ENCODE measurements around the gene ROBO3. TPM values are rescaled to one million over a fixed set of nuclear protein-coding genes. Genes with fewer than 3 reads are reported as not detected.

Gene ROBO3
- total and polyA plus RNA-seq, 2 donors (not counting 3 experiments of a cell fraction or from before 2014, with no cell fraction given) = 27.1 to 65.4 TPM

DNA sequence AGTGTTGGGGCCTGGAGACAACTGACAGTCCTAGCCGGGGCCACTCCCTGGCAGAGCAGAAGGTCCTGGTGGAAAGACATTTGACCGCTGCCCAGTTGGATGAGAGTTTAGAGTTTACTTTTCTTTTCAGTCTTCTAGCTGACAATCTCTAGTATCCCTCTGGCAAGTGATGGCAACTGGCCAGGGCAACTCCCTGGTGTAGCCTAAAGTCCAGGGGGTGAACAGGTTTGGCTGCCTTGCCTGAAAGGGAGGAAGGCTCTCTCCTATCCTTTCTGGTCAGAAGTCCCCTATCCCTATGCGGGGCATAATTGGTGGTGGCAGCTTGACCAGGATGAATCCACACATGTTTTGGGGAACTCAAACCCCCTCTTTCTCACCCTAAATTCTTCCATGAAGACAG lies 48.2 kb upstream of the ROBO3 start:
- Histone ChIP-seq H3K79me2 (ENCODE audit: control insufficient read depth, insufficient read depth, low read length) (no peaks in the 10 kb centered on the region), H3K27ac (ENCODE audit: insufficient read depth, low read depth, low read length) (no peak overlapping the region), H3K27me3 (ENCODE audit: control insufficient read depth in 2 of 2, insufficient read depth in 2 of 2, low read length in 2 of 2) (peaks cover 8 to 16% of the 10 kb centered on the region in 2 experiments), H3K9me1 (replicated peaks; ENCODE audit: control insufficient read depth, extremely low read depth, insufficient read depth, low read length) (no peaks in the 10 kb centered on the region), H3K9me3 (replicated peaks; ENCODE audit: control insufficient read depth, insufficient read depth, low read length) (no peaks in the 10 kb centered on the region), H3K9ac (replicated peaks; ENCODE audit: extremely low read depth, insufficient read depth, low read length) (no peak overlapping the region), H3K36me3 (ENCODE audit: control insufficient read depth in 2 of 2, extremely low read depth in 1 of 2, insufficient read depth in 2 of 2, low read length in 2 of 2) (no peaks in the 10 kb centered on the region), H3K4me3 (replicated peaks in 1 of 3; ENCODE audit: insufficient read depth in 1 of 3, low read depth in 1 of 3, low read length in 3 of 3) (no peak overlapping the region), H2AFZ (ENCODE audit: low read depth, low read length) (no peak overlapping the region), H4K20me1 (replicated peaks; ENCODE audit: control insufficient read depth, extremely low read depth, insufficient read depth, low read length) (no peaks in the 10 kb centered on the region), H3K4me2 (ENCODE audit: insufficient read depth, low read length) (no peak overlapping the region), H3K4me1 (ENCODE audit: control insufficient read depth, extremely low read depth, insufficient read depth, low read length) (peaks cover 13% of the 10 kb centered on the region)
- dilution Hi-C loops (cut with MboI; ENCODE audit: extremely low pct_ligation_motif_present, low sequenced_read_pairs) = no loop called here
- TF ChIP-seq GATA2 (IDR thresholded peaks at IDR 0.05; ENCODE audit: insufficient read depth, insufficient read length, low read depth, low read length) = no peak
- TF ChIP-seq, protein P1, sequence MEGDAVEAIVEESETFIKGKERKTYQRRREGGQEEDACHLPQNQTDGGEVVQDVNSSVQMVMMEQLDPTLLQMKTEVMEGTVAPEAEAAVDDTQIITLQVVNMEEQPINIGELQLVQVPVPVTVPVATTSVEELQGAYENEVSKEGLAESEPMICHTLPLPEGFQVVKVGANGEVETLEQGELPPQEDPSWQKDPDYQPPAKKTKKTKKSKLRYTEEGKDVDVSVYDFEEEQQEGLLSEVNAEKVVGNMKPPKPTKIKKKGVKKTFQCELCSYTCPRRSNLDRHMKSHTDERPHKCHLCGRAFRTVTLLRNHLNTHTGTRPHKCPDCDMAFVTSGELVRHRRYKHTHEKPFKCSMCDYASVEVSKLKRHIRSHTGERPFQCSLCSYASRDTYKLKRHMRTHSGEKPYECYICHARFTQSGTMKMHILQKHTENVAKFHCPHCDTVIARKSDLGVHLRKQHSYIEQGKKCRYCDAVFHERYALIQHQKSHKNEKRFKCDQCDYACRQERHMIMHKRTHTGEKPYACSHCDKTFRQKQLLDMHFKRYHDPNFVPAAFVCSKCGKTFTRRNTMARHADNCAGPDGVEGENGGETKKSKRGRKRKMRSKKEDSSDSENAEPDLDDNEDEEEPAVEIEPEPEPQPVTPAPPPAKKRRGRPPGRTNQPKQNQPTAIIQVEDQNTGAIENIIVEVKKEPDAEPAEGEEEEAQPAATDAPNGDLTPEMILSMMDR (IDR thresholded peaks at IDR 0.05; ENCODE audit: extremely low read depth in 1 of 2, insufficient read depth in 1 of 2, low read depth in 1 of 2, low read length in 2 of 2) = no peak
- TF ChIP-seq JUN (IDR thresholded peaks at IDR 0.05; ENCODE audit: borderline replicate concordance, insufficient read depth, insufficient read length, low read depth) = no peak
- TF ChIP-seq, protein P2, sequence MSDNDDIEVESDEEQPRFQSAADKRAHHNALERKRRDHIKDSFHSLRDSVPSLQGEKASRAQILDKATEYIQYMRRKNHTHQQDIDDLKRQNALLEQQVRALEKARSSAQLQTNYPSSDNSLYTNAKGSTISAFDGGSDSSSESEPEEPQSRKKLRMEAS (IDR thresholded peaks at IDR 0.05; ENCODE audit: insufficient read depth, insufficient read length) = no peak
- no peak for TF ChIP-seq POLR2A (IDR thresholded peaks at IDR 0.05; ENCODE audit: low read depth, low read length)
- TF ChIP-seq POLR2AphosphoS5 (IDR thresholded peaks at IDR 0.05; ENCODE audit: insufficient read depth, low read depth, low read length) = no peak
- no peak for TF ChIP-seq EZH2 (IDR thresholded peaks at IDR 0.05; ENCODE audit: borderline replicate concordance, low read depth, low read length, severe bottlenecking)
- ChIA-PET CTCF (no interaction called here), POLR2A (no interaction called here)
- intact Hi-C loops (cut with micrococcal nuclease) = no loop called here
- FAIRE-seq (no peak), DNase-seq (ENCODE audit: low read depth, low spot score) (no peak)
- no TSS peak for BruUV-seq (replicated peaks)
